Nephron progenitor cell (in vitro differentiated cells): Measurements from ENCODE around the gene TMEM192.
A peak's percentile ranks its signal among the peaks of the same experiment; 100 is the strongest.

Source experiments
- DNase-seq: peaks from one replicate; pipeline ENCODE4 v3.0.0; 2021
- H3K27ac Mint-ChIP-seq: 2 replicates; pipeline ENCODE4 v1.8.0; 2021; ENCODE audit warnings: mild to moderate bottlenecking, moderate library complexity, mixed read lengths
- H3K27me3 Mint-ChIP-seq: 2 replicates; pipeline ENCODE4 v1.8.0; 2021; ENCODE audit warnings: mild to moderate bottlenecking, low read depth, mixed read lengths; ENCODE audit not compliant: poor library complexity
- H3K36me3 Mint-ChIP-seq: 2 replicates; pipeline ENCODE4 v1.8.0; 2021; ENCODE audit warnings: low read depth, mixed read lengths
- H3K4me1 Mint-ChIP-seq: 2 replicates; pipeline ENCODE4 v1.8.0; 2021; ENCODE audit warnings: mixed read lengths
- H3K4me3 Mint-ChIP-seq: 2 replicates; pipeline ENCODE4 v1.8.0; 2021; ENCODE audit warnings: mild to moderate bottlenecking, moderate library complexity, mixed read lengths
- H3K9me3 Mint-ChIP-seq: 2 replicates; pipeline ENCODE4 v1.8.0; 2021; ENCODE audit warnings: mild to moderate bottlenecking, moderate library complexity, mixed read lengths
- TF ChIP-seq, protein P1 (sequence below): fragments of 200-600 bp; sonication (generic); IDR thresholded peaks from 2 replicates; pipeline ENCODE4 v1.5.0; 2021; ENCODE audit warnings: antibody characterized with exemption

The TMEM192 gene

DNA sequence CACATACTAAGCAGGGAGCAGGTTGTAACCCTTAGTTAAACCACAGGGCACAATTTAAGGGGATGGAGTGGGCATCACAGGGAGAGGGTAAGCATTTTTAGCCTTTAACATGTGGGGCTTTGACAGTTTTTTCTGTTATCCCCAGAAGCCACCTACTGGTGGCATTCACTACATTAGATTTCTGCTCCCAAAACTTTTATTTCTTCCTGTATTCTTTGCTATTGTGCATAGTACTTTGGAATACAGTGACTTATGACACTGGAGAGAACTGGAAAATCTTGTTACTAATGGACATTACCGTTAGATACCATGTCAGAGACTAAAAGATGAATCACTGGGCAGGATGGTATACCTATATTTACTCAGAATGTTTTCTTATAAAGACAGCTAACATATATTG lies 51.7 kb downstream of the TMEM192 start:
- Mint-ChIP-seq H3K36me3 (no peaks in the 10 kb centered on the region), H3K4me1 (no peaks in the 10 kb centered on the region), H3K27ac (no peak overlapping the region), H3K4me3 (no peak overlapping the region), H3K27me3 (no peaks in the 10 kb centered on the region), H3K9me3 (no peaks in the 10 kb centered on the region)
- TF ChIP-seq, protein P1, sequence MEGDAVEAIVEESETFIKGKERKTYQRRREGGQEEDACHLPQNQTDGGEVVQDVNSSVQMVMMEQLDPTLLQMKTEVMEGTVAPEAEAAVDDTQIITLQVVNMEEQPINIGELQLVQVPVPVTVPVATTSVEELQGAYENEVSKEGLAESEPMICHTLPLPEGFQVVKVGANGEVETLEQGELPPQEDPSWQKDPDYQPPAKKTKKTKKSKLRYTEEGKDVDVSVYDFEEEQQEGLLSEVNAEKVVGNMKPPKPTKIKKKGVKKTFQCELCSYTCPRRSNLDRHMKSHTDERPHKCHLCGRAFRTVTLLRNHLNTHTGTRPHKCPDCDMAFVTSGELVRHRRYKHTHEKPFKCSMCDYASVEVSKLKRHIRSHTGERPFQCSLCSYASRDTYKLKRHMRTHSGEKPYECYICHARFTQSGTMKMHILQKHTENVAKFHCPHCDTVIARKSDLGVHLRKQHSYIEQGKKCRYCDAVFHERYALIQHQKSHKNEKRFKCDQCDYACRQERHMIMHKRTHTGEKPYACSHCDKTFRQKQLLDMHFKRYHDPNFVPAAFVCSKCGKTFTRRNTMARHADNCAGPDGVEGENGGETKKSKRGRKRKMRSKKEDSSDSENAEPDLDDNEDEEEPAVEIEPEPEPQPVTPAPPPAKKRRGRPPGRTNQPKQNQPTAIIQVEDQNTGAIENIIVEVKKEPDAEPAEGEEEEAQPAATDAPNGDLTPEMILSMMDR = no peak
- DNase-seq = no peak

DNA sequence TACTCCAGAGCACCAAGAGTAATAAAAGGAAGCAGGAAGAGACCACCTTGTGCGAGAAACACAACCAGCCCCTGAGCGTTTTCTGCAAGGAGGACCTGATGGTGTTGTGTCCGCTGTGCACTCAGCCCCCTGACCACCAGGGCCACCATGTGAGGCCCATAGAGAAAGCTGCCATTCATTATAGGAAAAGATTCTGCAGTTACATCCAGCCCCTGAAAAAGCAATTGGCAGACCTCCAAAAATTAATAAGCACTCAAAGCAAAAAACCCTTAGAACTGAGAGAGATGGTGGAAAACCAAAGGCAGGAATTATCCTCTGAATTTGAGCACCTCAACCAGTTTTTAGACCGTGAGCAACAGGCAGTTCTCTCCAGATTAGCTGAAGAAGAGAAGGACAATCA lies 53.3 kb downstream of the TMEM192 start:
- Mint-ChIP-seq H3K4me1 (no peaks in the 10 kb centered on the region), H3K9me3 (no peaks in the 10 kb centered on the region), H3K4me3 (no peak overlapping the region), H3K27me3 (peaks cover 4% of the 10 kb centered on the region), H3K36me3 (no peaks in the 10 kb centered on the region), H3K27ac (peak overlapping the region; percentile 23)
- TF ChIP-seq, protein P1 = no peak
- DNase-seq = no peak

DNA sequence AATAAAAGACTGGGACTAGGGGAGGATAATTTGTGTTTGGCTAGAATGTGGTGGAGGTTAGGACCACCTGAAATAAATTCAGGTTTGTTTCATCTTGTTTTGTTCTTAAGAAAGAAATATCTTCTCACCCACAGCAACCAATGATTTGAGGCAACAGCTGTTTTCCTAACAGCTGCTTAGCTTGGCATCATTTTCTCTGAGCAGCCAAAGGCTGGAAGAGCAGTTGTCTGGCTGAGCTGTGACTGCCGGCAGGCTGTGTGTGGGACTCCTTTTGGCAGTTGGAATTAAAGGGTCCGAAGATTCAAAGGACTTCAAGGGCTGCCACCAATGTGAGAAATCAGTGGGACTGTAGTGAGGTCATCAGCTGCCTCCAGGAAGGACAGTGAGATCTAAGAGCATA lies 54.0 kb downstream of the TMEM192 start:
- no peak for DNase-seq
- no peak overlapping the region for H3K27ac Mint-ChIP-seq
- peaks cover 4% of the 10 kb centered on the region for H3K27me3 Mint-ChIP-seq
- no peaks in the 10 kb centered on the region for H3K9me3 Mint-ChIP-seq
- no peaks in the 10 kb centered on the region for H3K4me1 Mint-ChIP-seq
- TF ChIP-seq, protein P1 = no peak
- no peak overlapping the region for H3K4me3 Mint-ChIP-seq
- no peaks in the 10 kb centered on the region for H3K36me3 Mint-ChIP-seq

DNA sequence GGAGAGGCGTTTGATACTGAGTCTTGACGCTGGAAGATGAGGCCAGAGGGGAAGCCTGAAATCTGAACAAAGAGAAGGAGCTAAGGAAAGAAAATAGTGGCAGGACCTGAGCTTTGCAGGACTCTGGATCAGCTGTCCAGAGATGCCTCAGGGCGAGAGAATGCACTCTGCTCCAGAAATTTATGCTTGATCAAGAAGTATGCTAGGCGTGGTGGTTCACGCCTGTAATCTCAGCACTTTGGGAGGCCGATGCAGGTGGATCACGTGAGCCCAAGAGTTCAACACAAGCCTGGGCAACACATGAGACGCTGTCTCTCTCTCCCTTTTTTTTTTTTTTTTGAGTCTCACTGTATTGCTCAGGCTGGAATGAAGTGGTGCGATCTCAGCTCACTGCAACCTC lies 57.1 kb downstream of the TMEM192 start:
- no peaks in the 10 kb centered on the region for H3K9me3 Mint-ChIP-seq
- no peak overlapping the region for H3K27ac Mint-ChIP-seq
- H3K4me1 Mint-ChIP-seq = peaks cover 5% of the 10 kb centered on the region
- no peaks in the 10 kb centered on the region for H3K36me3 Mint-ChIP-seq
- DNase-seq = no peak
- peaks cover 6% of the 10 kb centered on the region for H3K27me3 Mint-ChIP-seq
- H3K4me3 Mint-ChIP-seq = no peak overlapping the region
- TF ChIP-seq, protein P1 = no peak

DNA sequence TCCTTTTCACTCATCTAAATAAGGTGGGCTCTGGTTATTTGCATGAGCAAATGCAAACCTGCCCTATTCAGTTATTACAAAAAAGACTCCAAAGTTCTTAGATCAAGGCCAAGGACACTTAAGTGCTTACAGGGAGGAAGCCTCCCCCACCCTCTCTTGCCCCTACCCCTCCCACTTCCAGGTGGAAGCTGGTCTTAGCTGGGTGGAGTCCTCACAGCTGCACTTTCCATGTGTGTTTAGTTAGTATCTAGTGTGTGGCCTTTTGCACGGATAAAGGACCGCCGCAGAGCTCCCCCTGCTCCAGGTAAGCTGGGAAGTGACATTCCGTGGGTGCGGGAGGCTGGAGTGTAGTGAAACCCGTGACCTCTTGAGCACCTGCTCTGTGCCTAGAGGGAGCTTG lies 59.0 kb downstream of the TMEM192 start, which contains the start of gene TRIM75:
TSS of gene TRIM75 (plus strand) at position 222 of the 400 bp plus-strand sequence. CDS start 5,282 bp downstream, outside the sequence.
- TF ChIP-seq, protein P1 = no peak
- Mint-ChIP-seq H3K36me3 (no peaks in the 10 kb centered on the region), H3K4me3 (no peak within 1 kb of the TSS), H3K9me3 (no peaks in the 10 kb centered on the region), H3K27me3 (peaks cover 8% of the 10 kb centered on the region), H3K27ac (peak within 1 kb of the TSS; percentile 53), H3K4me1 (peaks cover 5% of the 10 kb centered on the region)
- DNase-seq = no peak

DNA sequence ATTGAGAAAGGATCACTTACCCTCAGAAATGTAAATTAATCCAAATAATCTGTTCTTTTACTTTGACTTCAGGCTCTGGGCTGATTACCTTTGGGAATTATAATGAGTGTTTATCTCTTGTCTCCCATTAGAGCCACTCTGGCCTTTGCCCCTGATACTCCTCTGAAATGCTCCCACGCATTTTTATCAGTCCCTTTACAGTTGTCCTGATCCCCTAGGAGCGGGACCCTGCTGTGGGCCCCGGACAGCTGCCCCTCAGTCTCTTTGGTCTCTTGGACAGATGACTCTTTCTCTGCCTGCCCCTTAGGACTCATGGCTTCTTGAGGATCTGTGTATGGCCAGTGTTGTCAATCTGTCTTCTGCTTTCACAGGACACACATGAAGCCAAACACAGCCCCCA lies 60.0 kb downstream of the TMEM192 start:
- no peak overlapping the region for H3K4me3 Mint-ChIP-seq
- DNase-seq = no peak
- TF ChIP-seq, protein P1 = no peak
- H3K4me1 Mint-ChIP-seq = peaks cover 14% of the 10 kb centered on the region
- no peaks in the 10 kb centered on the region for H3K9me3 Mint-ChIP-seq
- peaks cover 8% of the 10 kb centered on the region for H3K27me3 Mint-ChIP-seq
- H3K36me3 Mint-ChIP-seq = no peaks in the 10 kb centered on the region
- H3K27ac Mint-ChIP-seq = peak overlapping the region; percentile 53
